HepG2 (cell line): ENCODE data around the gene YPEL3. TPM values are rescaled to one million over a fixed set of nuclear protein-coding genes. Genes with fewer than 3 reads are reported as not detected.

ENCODE experiments used
- CHD2 ChIP-seq: IDR thresholded peaks from 2 replicates; pipeline ENCODE4 v1.6.1; 2011; ENCODE audit warnings: low read depth, low read length, improper control_type of control experiment
- CREM ChIP-seq, 2 experiments: sonication (generic) in 1 of 2; formaldehyde crosslinking in 1 of 2; IDR thresholded peaks; 2 replicates each; pipeline versions ENCODE4 v1.4.0 to v1.6.1; 2016 to 2020; ENCODE audit warnings: antibody characterized with exemption in 1 of 2, mild to moderate bottlenecking in 1 of 2, missing genetic modification reagents in 1 of 2
- GABPB1 ChIP-seq: IDR thresholded peaks from 2 replicates; pipeline ENCODE4 v1.6.1; 2016; ENCODE audit warnings: mild to moderate bottlenecking, missing genetic modification reagents, moderate library complexity, missing compliant biosample characterization
- KAT7 ChIP-seq: IDR thresholded peaks from 2 replicates; pipeline ENCODE4 v1.6.1; 2018; ENCODE audit warnings: borderline replicate concordance, missing compliant biosample characterization
- MBD4 ChIP-seq: IDR thresholded peaks from 2 replicates; pipeline ENCODE4 v1.6.1; 2012; ENCODE audit warnings: low read length, inconsistent platforms, borderline replicate concordance
- NBN ChIP-seq: fragments of 450-650 bp; conservative IDR thresholded peaks from 2 replicates; pipeline ENCODE4 v1.6.1; 2017
- NKX3-1 ChIP-seq: sonication (generic); formaldehyde crosslinking; IDR thresholded peaks from 2 replicates; pipeline ENCODE4 v1.5.0; 2020; ENCODE audit warnings: missing genetic modification reagents
- RARA ChIP-seq: IDR thresholded peaks from 2 replicates; pipeline ENCODE4 v1.6.1; 2016; ENCODE audit warnings: missing genetic modification reagents, missing compliant biosample characterization
- RARG ChIP-seq: sonication (generic); formaldehyde crosslinking; IDR thresholded peaks from 2 replicates; pipeline ENCODE4 v1.4.0; 2020; ENCODE audit warnings: low read depth, mild to moderate bottlenecking, missing genetic modification reagents
- RFX3 ChIP-seq: IDR thresholded peaks from 2 replicates; pipeline ENCODE4 v1.6.1; 2016; ENCODE audit warnings: missing biosample characterization, missing genetic modification reagents
- RNF2 ChIP-seq: fragments of 450-650 bp; conservative IDR thresholded peaks from 2 replicates; pipeline ENCODE4 v1.6.1; 2016; ENCODE audit warnings: low read depth
- SIN3A ChIP-seq: IDR thresholded peaks from 2 replicates; pipeline ENCODE4 v1.6.1; 2011; ENCODE audit warnings: low read depth, mild to moderate bottlenecking, control low read depth, low read length, borderline replicate concordance
- SRY ChIP-seq: sonication (generic); formaldehyde crosslinking; IDR thresholded peaks from 2 replicates; pipeline ENCODE4 v1.8.0; 2022; ENCODE audit warnings: mild to moderate bottlenecking, missing genetic modification reagents
- STAT5B ChIP-seq: sonication (generic); formaldehyde crosslinking; IDR thresholded peaks from 2 replicates; pipeline ENCODE4 v1.4.0; 2020; ENCODE audit warnings: missing genetic modification reagents
- THAP11 ChIP-seq: IDR thresholded peaks from 2 replicates; pipeline ENCODE4 v1.6.1; 2016; ENCODE audit warnings: missing biosample characterization, missing genetic modification reagents
- TSC22D2 ChIP-seq: sonication (generic); formaldehyde crosslinking; IDR thresholded peaks from 2 replicates; pipeline ENCODE4 v1.5.1; 2020; ENCODE audit warnings: missing genetic modification reagents, mild to moderate bottlenecking, borderline replicate concordance
- YY1 ChIP-seq: IDR thresholded peaks from 2 replicates; pipeline ENCODE4 v1.6.1; 2011; ENCODE audit warnings: low read length, low read depth, moderate library complexity, mild to moderate bottlenecking; ENCODE audit not compliant: insufficient read depth, insufficient replicate concordance
- ZKSCAN1 ChIP-seq: fragments of 150-350 bp; IDR thresholded peaks from 2 replicates; pipeline ENCODE4 v1.6.1; 2014; ENCODE audit warnings: low read length
- ZMYM3 ChIP-seq: sonication (generic); formaldehyde crosslinking; IDR thresholded peaks from 2 replicates; pipeline ENCODE4 v1.5.1; 2020; ENCODE audit warnings: mild to moderate bottlenecking, missing genetic modification reagents
- ZMYM4 ChIP-seq: sonication (generic); formaldehyde crosslinking; IDR thresholded peaks from 2 replicates; pipeline ENCODE4 v1.8.1; 2023; ENCODE audit warnings: mild to moderate bottlenecking, missing genetic modification reagents
- ZNF205 ChIP-seq: IDR thresholded peaks from 2 replicates; pipeline ENCODE4 v1.6.1; 2018; ENCODE audit warnings: missing biosample characterization, missing genetic modification reagents
- ZNF3 ChIP-seq: IDR thresholded peaks from 2 replicates; pipeline ENCODE4 v1.7.0; 2017; ENCODE audit warnings: inconsistent platforms
- ZNF549 ChIP-seq: sonication (generic); formaldehyde crosslinking; IDR thresholded peaks from 2 replicates; pipeline ENCODE4 v1.5.0; 2020; ENCODE audit warnings: missing genetic modification reagents
- ZSCAN9 ChIP-seq: IDR thresholded peaks from 2 replicates; pipeline ENCODE4 v1.6.1; 2016; ENCODE audit warnings: borderline replicate concordance
- polyA plus RNA-seq, 8 experiments: library from polyadenylated mRNA; depleted of rRNA in 3 of 8; stranded (reverse) in 7 of 8; unstranded in 1 of 8; fragments of >200 nt; fragmentation: Illumina TruSeq in 4 of 8; extraction: Trizol in 4 of 8; gene quantifications; 2 replicates each; pipeline versions ENCODE4 v1.2.1 to v1.2.3, GENCODE V29; 2011 to 2016; ENCODE audit warnings: low read depth in 4 of 8, missing spikeins in 1 of 8, mixed read lengths in 1 of 8; ENCODE audit not compliant: insufficient read depth in 1 of 8
- total RNA-seq, 5 experiments: library from RNA; depleted of rRNA; stranded (reverse); fragments of >200 nt; fragmentation: Illumina TruSeq; extraction: Trizol; gene quantifications; 2 replicates each; pipeline ENCODE4 v1.2.3, GENCODE V29; 2016; ENCODE audit warnings: low read depth in 1 of 5
- TF ChIP-seq, protein P1 (sequence below): sonication (generic); formaldehyde crosslinking; IDR thresholded peaks from 2 replicates; pipeline ENCODE4 v1.5.0; 2020; ENCODE audit warnings: mild to moderate bottlenecking, missing genetic modification reagents, borderline replicate concordance
- TF ChIP-seq, protein P2 (sequence below): sonication (generic); formaldehyde crosslinking; IDR thresholded peaks from 2 replicates; pipeline ENCODE4 v1.4.0; 2020; ENCODE audit warnings: missing genetic modification reagents
- TF ChIP-seq, protein P3 (sequence below): sonication (generic); formaldehyde crosslinking; IDR thresholded peaks from 2 replicates; pipeline ENCODE4 v1.5.0; 2020; ENCODE audit warnings: mild to moderate bottlenecking, low read depth, missing genetic modification reagents, borderline replicate concordance

Gene YPEL3
- total and polyA plus RNA-seq, 2 of the 13 experiments (the other 11 are each of a cell fraction or from before 2014, with no cell fraction given): 5.4 to 47.0 TPM

DNA sequence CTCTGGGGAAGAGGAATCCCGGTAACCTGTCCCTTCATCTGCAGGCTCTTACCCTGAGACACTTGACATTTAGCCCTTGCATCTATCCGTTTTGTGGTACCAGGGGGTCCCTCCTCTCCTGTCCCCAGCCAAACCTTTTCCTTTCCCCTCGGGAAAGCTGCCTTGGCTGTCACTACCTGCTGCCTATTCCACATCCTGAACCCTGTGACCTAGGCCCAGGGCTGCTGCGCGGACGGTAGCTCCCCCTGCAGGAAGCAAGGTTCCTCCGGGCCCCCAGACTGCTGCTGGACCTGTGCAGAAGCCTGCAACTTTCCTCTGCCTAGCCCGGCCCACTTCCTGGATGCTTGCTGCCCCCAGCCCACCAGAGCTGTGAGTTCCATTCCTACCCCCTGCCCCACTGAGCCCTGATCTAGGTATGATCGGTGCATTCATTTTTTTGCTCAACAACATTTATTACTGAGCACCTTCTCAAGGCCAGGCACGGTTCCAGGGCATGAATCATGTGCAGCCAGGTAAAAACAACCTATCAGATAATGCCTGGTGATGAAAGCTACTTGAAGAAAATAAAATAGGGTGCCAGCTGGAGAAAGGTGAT lies 41.0 kb downstream of the YPEL3 start (continued):
- peak; percentile 64; the same call in 1 of the 2 replicates for TF ChIP-seq ZMYM3
- TF ChIP-seq TSC22D2: no peak
- no peak for TF ChIP-seq MBD4
- TF ChIP-seq, protein P1, sequence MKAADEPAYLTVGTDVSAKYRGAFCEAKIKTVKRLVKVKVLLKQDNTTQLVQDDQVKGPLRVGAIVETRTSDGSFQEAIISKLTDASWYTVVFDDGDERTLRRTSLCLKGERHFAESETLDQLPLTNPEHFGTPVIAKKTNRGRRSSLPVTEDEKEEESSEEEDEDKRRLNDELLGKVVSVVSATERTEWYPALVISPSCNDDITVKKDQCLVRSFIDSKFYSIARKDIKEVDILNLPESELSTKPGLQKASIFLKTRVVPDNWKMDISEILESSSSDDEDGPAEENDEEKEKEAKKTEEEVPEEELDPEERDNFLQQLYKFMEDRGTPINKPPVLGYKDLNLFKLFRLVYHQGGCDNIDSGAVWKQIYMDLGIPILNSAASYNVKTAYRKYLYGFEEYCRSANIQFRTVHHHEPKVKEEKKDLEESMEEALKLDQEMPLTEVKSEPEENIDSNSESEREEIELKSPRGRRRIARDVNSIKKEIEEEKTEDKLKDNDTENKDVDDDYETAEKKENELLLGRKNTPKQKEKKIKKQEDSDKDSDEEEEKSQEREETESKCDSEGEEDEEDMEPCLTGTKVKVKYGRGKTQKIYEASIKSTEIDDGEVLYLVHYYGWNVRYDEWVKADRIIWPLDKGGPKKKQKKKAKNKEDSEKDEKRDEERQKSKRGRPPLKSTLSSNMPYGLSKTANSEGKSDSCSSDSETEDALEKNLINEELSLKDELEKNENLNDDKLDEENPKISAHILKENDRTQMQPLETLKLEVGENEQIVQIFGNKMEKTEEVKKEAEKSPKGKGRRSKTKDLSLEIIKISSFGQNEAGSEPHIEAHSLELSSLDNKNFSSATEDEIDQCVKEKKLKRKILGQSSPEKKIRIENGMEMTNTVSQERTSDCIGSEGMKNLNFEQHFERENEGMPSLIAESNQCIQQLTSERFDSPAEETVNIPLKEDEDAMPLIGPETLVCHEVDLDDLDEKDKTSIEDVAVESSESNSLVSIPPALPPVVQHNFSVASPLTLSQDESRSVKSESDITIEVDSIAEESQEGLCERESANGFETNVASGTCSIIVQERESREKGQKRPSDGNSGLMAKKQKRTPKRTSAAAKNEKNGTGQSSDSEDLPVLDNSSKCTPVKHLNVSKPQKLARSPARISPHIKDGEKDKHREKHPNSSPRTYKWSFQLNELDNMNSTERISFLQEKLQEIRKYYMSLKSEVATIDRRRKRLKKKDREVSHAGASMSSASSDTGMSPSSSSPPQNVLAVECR: no peak; the same call in 1 of the 2 replicates
- peak; percentile 50; the same call in 1 of the 2 replicates for TF ChIP-seq RARA (CRISPR knock-in tag)
- TF ChIP-seq RFX3 (CRISPR knock-in tag): no peak
- TF ChIP-seq, protein P2, sequence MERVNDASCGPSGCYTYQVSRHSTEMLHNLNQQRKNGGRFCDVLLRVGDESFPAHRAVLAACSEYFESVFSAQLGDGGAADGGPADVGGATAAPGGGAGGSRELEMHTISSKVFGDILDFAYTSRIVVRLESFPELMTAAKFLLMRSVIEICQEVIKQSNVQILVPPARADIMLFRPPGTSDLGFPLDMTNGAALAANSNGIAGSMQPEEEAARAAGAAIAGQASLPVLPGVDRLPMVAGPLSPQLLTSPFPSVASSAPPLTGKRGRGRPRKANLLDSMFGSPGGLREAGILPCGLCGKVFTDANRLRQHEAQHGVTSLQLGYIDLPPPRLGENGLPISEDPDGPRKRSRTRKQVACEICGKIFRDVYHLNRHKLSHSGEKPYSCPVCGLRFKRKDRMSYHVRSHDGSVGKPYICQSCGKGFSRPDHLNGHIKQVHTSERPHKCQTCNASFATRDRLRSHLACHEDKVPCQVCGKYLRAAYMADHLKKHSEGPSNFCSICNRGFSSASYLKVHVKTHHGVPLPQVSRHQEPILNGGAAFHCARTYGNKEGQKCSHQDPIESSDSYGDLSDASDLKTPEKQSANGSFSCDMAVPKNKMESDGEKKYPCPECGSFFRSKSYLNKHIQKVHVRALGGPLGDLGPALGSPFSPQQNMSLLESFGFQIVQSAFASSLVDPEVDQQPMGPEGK (CRISPR knock-in tag): peak; percentile 73
- no peak for TF ChIP-seq CHD2
- TF ChIP-seq YY1: peak; percentile 50
- TF ChIP-seq SRY (CRISPR knock-in tag): no peak
- TF ChIP-seq KAT7 (CRISPR knock-in tag): no peak
- TF ChIP-seq RARG (CRISPR knock-in tag): no peak
- peak; percentile 26; the same call in 1 of the 2 replicates for TF ChIP-seq ZMYM4 (CRISPR knock-in tag)
- TF ChIP-seq, protein P3, sequence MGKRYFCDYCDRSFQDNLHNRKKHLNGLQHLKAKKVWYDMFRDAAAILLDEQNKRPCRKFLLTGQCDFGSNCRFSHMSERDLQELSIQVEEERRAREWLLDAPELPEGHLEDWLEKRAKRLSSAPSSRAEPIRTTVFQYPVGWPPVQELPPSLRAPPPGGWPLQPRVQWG: no peak
- TF ChIP-seq ZNF549: no peak
- no peak for TF ChIP-seq ZKSCAN1
- TF ChIP-seq ZNF3 (CRISPR knock-in tag): no peak
- 0 out of 2 replicates have a peak, but pooled peaks have one; percentile 49 for TF ChIP-seq SIN3A
- TF ChIP-seq RNF2: no peak
- 0 out of 2 replicates have a peak, but pooled peaks have one; percentile 36 for TF ChIP-seq ZSCAN9 (CRISPR knock-in tag)
- TF ChIP-seq NBN: no peak
- TF ChIP-seq NKX3-1 (CRISPR knock-in tag): no peak
- TF ChIP-seq ZNF205 (CRISPR knock-in tag): no peak
- peak; percentile 60 for TF ChIP-seq GABPB1 (CRISPR knock-in tag)
- no peak for TF ChIP-seq STAT5B (CRISPR knock-in tag)
- TF ChIP-seq CREM (IDR thresholded peaks at IDR 0.05): no peak
- TF ChIP-seq CREM (CRISPR knock-in tag; IDR thresholded peaks at IDR 0.05): no peak
- peak; percentile 49; the same call in 1 of the 2 replicates for TF ChIP-seq THAP11 (CRISPR knock-in tag)
